ENCODE measurements around the gene UMODL1.
A peak's percentile ranks its signal among the peaks of the same experiment; 100 is the strongest.

The UMODL1 gene

DNA sequence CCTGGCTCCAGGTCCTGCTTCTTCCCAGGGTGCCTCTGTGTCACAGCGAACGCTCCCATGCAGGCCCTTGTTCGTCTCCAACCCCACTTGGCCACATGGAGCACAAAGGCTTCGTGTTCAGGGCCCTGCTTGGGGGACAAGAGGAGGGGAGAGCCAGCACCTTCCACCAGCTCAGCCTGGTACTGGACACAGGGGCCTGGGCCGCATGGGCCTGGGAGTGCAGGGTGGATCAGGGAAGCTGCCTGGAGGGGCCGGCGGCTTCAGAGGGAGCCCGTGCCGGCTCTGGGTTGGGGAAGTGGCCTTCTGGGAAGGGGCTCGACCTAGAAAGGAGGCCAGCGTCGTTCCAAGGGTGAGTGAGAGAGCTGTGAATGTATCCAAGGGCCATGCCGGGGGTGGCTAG lies 53.0 kb downstream of the UMODL1 start:
- TF ChIP-seq, protein P1, sequence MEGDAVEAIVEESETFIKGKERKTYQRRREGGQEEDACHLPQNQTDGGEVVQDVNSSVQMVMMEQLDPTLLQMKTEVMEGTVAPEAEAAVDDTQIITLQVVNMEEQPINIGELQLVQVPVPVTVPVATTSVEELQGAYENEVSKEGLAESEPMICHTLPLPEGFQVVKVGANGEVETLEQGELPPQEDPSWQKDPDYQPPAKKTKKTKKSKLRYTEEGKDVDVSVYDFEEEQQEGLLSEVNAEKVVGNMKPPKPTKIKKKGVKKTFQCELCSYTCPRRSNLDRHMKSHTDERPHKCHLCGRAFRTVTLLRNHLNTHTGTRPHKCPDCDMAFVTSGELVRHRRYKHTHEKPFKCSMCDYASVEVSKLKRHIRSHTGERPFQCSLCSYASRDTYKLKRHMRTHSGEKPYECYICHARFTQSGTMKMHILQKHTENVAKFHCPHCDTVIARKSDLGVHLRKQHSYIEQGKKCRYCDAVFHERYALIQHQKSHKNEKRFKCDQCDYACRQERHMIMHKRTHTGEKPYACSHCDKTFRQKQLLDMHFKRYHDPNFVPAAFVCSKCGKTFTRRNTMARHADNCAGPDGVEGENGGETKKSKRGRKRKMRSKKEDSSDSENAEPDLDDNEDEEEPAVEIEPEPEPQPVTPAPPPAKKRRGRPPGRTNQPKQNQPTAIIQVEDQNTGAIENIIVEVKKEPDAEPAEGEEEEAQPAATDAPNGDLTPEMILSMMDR (conservative IDR thresholded peaks at IDR 0.05): no peak
- no peak overlapping the region for H3K27ac ChIP-seq

DNA sequence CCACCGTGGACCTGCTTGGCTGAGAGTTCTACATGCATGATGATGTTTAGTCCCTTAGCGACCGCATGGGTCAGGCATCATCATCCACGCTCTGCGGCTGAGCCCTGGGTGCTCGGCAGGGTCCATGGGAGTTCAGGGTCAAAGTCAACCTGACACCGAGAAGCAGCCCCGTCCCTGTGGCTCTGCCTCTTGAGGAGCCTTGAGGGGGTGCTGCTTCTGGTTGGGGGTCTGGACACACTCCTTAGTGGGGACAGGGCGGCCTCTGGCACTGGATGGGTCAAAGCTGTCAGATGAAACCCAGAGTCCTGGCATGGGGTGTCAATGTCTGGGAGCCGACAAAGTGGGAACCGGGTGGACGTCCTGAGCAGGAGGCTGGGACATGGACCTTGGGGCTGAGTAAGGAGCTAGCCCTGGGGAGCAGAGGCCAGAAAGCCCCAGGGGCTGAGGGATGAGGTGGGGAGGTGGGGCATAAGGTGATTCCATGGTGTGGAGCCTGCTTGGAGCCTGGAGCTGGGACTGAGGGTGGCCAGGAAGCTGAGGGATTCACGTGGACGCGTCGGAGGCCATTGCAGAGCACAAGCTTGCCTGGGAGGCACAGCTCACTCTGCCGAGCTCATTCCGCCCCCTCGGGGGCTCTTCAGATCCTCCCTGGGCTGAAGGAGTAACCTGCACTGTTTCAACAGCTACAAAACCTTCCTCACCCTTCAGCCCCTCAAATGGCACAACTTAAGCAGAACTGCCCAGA lies 53.9 kb downstream of the UMODL1 start:
- TF ChIP-seq, protein P1 (conservative IDR thresholded peaks at IDR 0.05): no peak
- no peak overlapping the region for H3K27ac ChIP-seq

DNA sequence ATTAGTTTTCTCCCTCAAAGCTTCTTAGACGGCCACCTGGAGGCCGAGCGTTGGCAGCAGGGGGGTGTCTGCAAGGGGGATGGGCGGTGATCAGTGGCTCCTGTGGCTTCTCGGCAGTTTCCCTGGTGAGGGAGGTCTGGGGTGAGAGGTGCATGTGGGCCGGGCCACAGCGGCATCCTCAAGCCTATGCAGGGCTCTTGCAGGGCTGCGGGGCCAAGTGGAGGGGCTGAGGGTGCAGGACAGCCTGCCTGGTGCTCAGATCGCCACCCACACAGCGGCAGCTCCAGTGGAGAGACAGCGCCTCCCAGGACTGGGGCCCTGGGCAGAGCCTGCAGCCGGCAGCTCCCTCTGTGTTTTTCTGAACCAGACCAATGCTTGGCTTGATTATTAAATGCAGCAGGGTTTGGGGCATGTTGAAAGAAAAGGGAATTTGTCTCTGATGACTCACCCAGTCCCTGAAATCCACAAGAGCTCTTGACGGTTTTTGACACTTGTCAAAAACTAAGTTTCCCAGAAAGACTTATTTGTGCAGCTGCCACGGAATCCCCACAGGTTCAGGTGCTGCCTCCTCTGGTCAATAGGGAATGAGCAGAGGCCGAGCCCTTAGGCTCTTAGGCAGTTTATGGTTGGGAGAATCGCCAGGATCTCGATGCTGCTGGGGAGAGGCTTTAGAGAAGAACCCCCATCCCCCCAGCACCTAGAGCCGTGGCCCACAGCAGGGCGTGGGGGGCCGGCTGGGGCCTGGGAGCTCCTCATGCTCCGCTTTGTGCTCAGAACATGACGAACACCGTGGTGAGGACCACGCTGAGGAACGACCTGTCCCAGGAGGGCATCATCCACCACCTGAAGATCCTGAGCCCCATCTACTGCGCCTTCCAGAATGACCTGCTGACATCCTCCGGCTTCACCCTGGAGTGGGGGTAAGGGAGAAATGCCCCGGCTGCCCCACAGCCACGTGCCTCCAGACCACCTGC lies 54.7 kb downstream of the UMODL1 start:
- TF ChIP-seq, protein P1 (conservative IDR thresholded peaks at IDR 0.05): peak; percentile 66
- H3K27ac ChIP-seq: no peak overlapping the region

DNA sequence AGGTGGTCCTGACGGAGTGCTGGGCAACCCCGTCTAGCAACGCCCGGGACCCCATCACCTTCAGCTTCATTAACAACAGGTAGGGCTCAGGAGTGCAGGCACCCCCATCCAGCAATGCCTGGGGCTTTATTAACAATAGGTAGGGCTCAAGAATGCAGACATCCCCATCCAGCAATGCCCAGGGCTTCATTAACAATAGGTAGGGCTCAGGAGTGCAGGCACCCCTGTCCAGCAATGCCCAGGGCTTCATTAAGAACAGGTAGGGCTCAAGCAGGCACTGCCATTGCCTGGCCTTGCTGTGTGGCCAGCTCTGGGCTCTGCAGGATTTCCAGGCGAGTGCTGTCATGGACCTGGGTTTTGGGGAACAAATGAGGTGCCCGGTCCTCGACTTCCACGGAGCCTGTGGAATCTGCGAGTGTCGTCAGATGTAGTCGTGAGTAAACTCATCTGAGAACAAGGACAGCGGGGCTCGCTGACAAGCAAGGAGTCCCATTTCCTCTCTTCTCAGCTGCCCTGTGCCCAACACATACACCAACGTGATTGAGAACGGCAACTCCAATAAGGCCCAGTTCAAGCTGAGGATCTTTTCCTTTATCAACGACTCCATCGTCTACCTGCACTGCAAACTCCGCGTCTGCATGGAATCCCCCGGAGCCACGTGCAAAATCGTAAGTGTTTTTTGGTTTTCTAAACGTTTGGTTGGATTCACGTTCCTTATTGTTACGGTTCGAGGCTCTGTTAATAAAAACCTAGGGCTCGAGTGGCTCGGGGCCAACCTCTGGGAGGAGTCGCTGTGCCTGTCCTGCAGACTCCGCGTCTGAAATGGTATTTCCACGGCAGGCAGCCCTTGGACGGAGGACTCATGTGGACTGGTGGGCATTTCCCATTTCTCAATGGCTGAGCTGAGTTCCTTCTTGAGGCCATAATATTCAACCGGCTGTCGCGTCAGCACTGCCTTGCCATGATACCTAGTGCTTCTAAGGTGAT lies 56.3 kb downstream of the UMODL1 start:
- TF ChIP-seq, protein P1 (conservative IDR thresholded peaks at IDR 0.05): no peak
- no peak overlapping the region for H3K27ac ChIP-seq

DNA sequence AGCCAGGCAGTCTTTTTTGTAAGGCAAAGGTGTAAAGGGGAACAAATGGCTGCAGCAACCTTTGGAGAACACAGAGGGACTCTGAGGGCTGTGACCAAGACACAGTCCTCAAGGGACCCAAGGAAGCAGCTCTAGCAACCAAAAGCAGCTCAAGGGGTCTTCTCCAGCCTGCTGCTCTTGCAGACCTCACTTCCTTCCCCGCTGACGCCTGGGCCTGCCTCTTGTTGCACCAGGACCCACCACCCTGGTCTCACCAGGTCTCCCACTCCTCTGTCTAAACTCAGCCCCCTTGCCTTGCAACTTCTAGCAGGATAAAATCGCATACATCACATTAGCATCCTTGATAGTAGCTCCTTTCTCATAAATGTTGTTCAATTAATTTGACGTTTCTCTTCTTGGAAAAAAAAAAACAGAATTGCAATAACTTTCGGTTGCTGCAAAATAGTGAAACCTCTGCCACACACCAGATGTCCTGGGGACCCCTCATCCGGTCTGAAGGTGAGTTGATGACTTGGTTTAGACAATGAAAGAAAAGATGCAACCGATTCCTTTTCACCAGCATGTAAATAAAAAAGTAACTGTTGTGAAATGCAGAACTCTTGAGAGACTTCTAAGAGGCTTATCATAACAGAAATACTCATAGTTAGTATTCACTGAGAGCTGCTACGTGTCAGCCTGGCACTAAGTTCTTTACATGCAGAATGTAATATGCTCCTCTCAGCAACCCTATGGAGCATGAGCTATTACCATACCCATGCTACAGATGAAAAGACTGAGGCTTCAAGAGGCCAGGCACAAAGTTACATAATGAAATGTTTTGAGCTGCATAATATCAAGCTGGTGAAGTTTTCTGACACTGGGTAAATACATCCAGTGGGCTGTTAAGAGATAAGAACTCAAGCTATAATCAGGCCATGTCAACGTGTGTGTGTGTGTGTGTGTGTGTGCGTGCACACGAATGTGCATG lies 58.5 kb downstream of the UMODL1 start:
- H3K27ac ChIP-seq: no peak overlapping the region
- TF ChIP-seq, protein P1 (conservative IDR thresholded peaks at IDR 0.05): no peak

DNA sequence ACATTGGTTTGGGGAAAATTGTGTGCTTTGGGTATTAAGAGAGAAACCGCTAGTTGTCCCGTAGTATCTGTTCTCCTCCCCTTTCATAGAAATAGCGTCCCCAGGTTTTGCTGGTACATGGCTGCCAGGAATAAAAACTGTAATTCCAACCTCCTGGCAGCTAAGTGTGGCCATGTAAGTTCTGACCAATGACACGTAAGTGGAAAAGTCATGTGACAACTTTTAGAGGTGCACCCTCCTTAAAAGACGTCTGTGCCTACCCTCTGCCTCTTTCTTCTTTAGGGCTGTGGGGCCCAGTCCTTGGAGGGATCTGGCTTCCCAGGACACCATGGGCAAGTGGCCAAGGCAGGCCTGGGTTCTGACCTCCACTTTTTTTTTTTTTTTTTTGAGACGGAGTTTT lies 59.3 kb downstream of the UMODL1 start:
- no peak overlapping the region for H3K27ac ChIP-seq
- TF ChIP-seq, protein P1 (conservative IDR thresholded peaks at IDR 0.05): no peak
